ENCODE data around the gene SHC3. TPM values are rescaled to one million over a fixed set of nuclear protein-coding genes. Genes with fewer than 3 reads are reported as not detected.

The SHC3 gene
- total and polyA plus RNA-seq, 2 experiments from 2014 or later, result 1.3 to 2.9 TPM

DNA sequence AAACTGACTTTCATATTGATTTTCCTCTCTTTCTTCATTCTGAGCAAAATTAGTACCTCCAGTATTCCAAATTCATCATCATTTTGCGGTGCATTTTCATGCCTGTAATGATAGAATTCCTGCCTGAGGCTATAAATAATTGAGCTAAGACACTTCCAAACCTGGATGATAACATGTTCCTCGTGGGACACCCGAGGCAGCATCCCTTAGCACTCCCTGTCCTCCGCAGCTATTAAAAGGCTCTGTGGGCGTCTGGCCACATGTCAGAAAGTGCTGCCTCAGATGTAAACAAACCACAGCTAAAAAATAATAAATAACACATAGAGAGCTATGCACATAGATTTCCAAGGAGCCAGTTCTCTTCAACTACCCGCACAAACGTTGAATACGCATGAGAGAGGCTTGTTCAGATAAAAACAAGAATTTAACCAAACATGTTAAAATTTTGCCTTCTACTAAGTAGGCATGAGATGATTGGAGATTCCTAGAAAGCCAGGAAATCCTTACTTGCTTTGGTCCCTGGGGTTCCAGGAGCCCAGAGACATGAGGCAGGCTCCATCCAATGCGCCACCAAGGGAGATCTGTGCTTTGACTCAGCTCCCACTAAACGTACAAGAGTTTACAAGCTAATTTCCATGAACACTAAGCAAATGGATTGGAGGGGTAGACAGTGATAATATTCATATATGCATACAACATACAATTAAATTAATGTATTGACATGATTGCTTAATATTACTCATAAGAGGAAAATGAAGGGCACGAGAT lies 82.7 kb downstream of the SHC3 start (continued):
- TF ChIP-seq, protein P1, sequence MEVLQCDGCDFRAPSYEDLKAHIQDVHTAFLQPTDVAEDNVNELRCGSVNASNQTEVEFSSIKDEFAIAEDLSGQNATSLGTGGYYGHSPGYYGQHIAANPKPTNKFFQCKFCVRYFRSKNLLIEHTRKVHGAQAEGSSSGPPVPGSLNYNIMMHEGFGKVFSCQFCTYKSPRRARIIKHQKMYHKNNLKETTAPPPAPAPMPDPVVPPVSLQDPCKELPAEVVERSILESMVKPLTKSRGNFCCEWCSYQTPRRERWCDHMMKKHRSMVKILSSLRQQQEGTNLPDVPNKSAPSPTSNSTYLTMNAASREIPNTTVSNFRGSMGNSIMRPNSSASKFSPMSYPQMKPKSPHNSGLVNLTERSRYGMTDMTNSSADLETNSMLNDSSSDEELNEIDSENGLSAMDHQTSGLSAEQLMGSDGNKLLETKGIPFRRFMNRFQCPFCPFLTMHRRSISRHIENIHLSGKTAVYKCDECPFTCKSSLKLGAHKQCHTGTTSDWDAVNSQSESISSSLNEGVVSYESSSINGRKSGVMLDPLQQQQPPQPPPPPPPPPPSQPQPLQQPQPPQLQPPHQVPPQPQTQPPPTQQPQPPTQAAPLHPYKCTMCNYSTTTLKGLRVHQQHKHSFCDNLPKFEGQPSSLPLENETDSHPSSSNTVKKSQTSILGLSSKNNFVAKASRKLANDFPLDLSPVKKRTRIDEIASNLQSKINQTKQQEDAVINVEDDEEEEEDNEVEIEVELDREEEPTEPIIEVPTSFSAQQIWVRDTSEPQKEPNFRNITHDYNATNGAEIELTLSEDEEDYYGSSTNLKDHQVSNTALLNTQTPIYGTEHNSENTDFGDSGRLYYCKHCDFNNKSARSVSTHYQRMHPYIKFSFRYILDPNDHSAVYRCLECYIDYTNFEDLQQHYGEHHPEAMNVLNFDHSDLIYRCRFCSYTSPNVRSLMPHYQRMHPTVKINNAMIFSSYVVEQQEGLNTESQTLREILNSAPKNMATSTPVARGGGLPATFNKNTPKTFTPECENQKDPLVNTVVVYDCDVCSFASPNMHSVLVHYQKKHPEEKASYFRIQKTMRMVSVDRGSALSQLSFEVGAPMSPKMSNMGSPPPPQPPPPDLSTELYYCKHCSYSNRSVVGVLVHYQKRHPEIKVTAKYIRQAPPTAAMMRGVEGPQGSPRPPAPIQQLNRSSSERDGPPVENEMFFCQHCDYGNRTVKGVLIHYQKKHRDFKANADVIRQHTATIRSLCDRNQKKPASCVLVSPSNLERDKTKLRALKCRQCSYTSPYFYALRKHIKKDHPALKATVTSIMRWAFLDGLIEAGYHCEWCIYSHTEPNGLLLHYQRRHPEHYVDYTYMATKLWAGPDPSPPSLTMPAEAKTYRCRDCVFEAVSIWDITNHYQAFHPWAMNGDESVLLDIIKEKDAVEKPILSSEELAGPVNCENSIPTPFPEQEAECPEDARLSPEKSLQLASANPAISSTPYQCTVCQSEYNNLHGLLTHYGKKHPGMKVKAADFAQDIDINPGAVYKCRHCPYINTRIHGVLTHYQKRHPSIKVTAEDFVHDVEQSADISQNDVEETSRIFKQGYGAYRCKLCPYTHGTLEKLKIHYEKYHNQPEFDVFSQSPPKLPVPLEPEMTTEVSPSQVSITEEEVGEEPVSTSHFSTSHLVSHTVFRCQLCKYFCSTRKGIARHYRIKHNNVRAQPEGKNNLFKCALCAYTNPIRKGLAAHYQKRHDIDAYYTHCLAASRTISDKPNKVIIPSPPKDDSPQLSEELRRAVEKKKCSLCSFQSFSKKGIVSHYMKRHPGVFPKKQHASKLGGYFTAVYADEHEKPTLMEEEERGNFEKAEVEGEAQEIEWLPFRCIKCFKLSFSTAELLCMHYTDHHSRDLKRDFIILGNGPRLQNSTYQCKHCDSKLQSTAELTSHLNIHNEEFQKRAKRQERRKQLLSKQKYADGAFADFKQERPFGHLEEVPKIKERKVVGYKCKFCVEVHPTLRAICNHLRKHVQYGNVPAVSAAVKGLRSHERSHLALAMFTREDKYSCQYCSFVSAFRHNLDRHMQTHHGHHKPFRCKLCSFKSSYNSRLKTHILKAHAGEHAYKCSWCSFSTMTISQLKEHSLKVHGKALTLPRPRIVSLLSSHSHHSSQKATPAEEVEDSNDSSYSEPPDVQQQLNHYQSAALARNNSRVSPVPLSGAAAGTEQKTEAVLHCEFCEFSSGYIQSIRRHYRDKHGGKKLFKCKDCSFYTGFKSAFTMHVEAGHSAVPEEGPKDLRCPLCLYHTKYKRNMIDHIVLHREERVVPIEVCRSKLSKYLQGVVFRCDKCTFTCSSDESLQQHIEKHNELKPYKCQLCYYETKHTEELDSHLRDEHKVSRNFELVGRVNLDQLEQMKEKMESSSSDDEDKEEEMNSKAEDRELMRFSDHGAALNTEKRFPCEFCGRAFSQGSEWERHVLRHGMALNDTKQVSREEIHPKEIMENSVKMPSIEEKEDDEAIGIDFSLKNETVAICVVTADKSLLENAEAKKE (CRISPR knock-in tag; IDR thresholded peaks at IDR 0.05), result no peak
- TF ChIP-seq EZH2phosphoT487 (IDR thresholded peaks at IDR 0.05; ENCODE audit: unreplicated experiment) (no peak), POLR2AphosphoS5 (IDR thresholded peaks at IDR 0.05; ENCODE audit: low read depth) (no peak), JUNB (IDR thresholded peaks at IDR 0.05; ENCODE audit: unreplicated experiment) (no peak), NANOG (IDR thresholded peaks at IDR 0.05; ENCODE audit: borderline replicate concordance) (no peak)

DNA sequence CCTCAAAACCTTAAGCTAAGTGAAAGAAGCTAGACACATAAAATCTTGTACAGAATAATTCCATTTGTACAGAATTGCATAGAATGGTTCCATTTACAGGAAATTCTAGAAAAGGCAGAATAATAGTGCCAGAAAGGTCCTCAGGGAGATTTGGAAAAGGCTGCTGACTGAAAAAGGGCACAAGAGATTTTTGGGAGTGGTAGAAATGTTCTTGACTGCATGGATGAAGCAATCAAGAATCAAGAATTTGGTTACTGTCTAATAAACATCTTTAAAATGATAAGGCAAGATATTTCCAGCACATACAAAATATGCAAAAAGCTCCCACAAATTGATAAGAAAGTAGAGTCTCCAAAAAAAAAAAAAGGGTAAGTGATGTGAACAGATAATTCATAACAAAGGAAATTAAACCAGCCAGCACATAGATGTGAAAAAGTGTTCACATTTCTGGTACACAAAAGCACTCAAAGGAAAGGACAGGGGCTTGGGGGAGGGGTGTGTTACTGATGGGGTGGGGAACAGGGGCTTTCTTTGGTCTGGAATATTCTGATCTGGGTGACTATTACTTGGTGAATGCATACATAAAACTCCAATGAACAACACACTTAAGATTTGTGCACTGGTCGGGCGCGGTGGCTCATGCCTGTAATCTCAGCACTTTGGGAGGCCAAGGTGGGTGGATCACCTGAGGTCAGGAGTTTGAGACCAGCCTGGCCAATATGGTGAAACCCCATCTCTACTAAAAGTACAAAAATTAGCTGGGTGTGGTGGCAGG lies 85.2 kb downstream of the SHC3 start:
- no peak overlapping the region for H2AFZ ChIP-seq
- peaks cover 2% of the 10 kb centered on the region for H3K27me3 Mint-ChIP-seq (ENCODE audit: insufficient read depth, low read depth, poor library complexity)
- no peak overlapping the region for H3K4me3 ChIP-seq
- H3K27me3 ChIP-seq (ENCODE audit: insufficient read depth), result no peaks in the 10 kb centered on the region
- no peaks in the 10 kb centered on the region for H3K79me2 ChIP-seq (replicated peaks; ENCODE audit: insufficient read depth)
- no peak overlapping the region for H3K4me3 Mint-ChIP-seq
- no peaks in the 10 kb centered on the region; the same call in 1 of the 3 replicates for H3K9me3 Mint-ChIP-seq
- no peak overlapping the region for H3K27ac ChIP-seq (ENCODE audit: low read depth)
- H3K9me2 ChIP-seq (ENCODE audit: insufficient read depth), result no peaks in the 10 kb centered on the region
- H3F3A ChIP-seq (replicated peaks; ENCODE audit: low read depth), result no peaks in the 10 kb centered on the region
- H4K20me1 ChIP-seq (replicated peaks; ENCODE audit: insufficient read depth), result no peaks in the 10 kb centered on the region
- H3K27ac Mint-ChIP-seq, result no peak overlapping the region
- H3K4me1 Mint-ChIP-seq, result peaks cover 4% of the 10 kb centered on the region
- ATAC-seq (no peak), DNase-seq (ENCODE audit: low spot score) (no peak)
- peaks cover 2% of the 10 kb centered on the region; the same call in 1 of the 2 replicates for H3K4me1 ChIP-seq (ENCODE audit: insufficient read depth)
- H3K4me2 ChIP-seq, result no peak overlapping the region
- TF ChIP-seq EZH2phosphoT487 (IDR thresholded peaks at IDR 0.05; ENCODE audit: unreplicated experiment), result no peak
- TF ChIP-seq, protein P2, sequence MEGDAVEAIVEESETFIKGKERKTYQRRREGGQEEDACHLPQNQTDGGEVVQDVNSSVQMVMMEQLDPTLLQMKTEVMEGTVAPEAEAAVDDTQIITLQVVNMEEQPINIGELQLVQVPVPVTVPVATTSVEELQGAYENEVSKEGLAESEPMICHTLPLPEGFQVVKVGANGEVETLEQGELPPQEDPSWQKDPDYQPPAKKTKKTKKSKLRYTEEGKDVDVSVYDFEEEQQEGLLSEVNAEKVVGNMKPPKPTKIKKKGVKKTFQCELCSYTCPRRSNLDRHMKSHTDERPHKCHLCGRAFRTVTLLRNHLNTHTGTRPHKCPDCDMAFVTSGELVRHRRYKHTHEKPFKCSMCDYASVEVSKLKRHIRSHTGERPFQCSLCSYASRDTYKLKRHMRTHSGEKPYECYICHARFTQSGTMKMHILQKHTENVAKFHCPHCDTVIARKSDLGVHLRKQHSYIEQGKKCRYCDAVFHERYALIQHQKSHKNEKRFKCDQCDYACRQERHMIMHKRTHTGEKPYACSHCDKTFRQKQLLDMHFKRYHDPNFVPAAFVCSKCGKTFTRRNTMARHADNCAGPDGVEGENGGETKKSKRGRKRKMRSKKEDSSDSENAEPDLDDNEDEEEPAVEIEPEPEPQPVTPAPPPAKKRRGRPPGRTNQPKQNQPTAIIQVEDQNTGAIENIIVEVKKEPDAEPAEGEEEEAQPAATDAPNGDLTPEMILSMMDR (conservative IDR thresholded peaks at IDR 0.05; ENCODE audit: low read depth in 2 of 2), result no peak
- TF ChIP-seq, protein P3, sequence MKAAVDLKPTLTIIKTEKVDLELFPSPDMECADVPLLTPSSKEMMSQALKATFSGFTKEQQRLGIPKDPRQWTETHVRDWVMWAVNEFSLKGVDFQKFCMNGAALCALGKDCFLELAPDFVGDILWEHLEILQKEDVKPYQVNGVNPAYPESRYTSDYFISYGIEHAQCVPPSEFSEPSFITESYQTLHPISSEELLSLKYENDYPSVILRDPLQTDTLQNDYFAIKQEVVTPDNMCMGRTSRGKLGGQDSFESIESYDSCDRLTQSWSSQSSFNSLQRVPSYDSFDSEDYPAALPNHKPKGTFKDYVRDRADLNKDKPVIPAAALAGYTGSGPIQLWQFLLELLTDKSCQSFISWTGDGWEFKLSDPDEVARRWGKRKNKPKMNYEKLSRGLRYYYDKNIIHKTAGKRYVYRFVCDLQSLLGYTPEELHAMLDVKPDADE (IDR thresholded peaks at IDR 0.05), result no peak
- H3K36me3 ChIP-seq (ENCODE audit: insufficient read depth), result no peaks in the 10 kb centered on the region
- peaks cover 2% of the 10 kb centered on the region for H3K36me3 Mint-ChIP-seq (ENCODE audit: low read depth)

All from GM23338 (cell line).